Endothelial cell of umbilical vein (primary cell): ENCODE results near the gene KCNMA1.

Experiments used
- EZH2 ChIP-seq: IDR thresholded peaks from 2 replicates; pipeline ENCODE4 v1.6.1; 2012; ENCODE audit warnings: borderline replicate concordance, low read depth, mild to moderate bottlenecking, moderate library complexity, low read length, inconsistent platforms; ENCODE audit not compliant: severe bottlenecking
- JUN ChIP-seq: IDR thresholded peaks from 2 replicates; pipeline ENCODE4 v1.6.1; 2011; ENCODE audit warnings: borderline replicate concordance, low read depth; ENCODE audit not compliant: insufficient read length, insufficient read depth
- MAX ChIP-seq: IDR thresholded peaks from 2 replicates; pipeline ENCODE4 v1.6.1; 2011; ENCODE audit not compliant: insufficient read depth, insufficient read length
- MYC ChIP-seq: IDR thresholded peaks from one replicate; pipeline ENCODE4 v1.6.1; 2011; ENCODE audit warnings: mild to moderate bottlenecking, low read depth, low read length
- POLR2A ChIP-seq: IDR thresholded peaks from 2 replicates; pipeline ENCODE4 v1.6.1; 2012; ENCODE audit warnings: low read depth, mild to moderate bottlenecking, control low read depth, low read length
- POLR2AphosphoS5 ChIP-seq: IDR thresholded peaks from 2 replicates; pipeline ENCODE4 v1.6.1; 2012; ENCODE audit warnings: low read depth, mild to moderate bottlenecking, control low read depth, low read length, moderate library complexity; ENCODE audit not compliant: insufficient read depth
- TF ChIP-seq, protein P1 (sequence below), 2 donors: IDR thresholded peaks; 1 replicate in 1 of 2; 2 replicates in 1 of 2; pipeline ENCODE4 v1.5.1; 2011; ENCODE audit warnings: low read length in 2 of 2, mild to moderate bottlenecking in 2 of 2, moderate library complexity in 2 of 2, control low read depth in 1 of 2, inconsistent platforms in 1 of 2, low read depth in 1 of 2; ENCODE audit not compliant: insufficient read depth in 1 of 2; ENCODE audit errors: extremely low read depth in 1 of 2

DNA sequence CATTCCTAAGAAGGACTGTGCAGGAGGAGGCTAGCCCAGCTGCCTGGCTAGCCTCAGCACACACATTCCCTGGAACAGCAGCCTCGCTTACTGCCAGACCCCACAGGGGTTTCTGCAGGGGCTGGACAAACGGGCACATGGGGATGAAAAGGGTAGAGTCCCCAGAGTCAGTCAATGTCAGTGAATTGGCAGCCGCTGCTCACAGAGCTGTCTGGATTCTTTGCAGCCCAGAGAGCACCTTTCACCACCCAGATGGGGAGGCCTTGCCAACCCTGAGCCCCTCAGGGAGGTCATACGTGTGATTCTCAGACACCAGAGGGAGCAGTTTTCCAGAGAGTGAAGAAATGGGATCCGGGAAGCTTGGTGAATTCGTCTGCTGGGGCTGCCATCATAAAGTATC lies 143.3 kb downstream of the KCNMA1 start:
- TF ChIP-seq MYC (no peak), POLR2AphosphoS5 (no peak), POLR2A (no peak), EZH2 (no peak), JUN (no peak), MAX (no peak)
- TF ChIP-seq, protein P1, sequence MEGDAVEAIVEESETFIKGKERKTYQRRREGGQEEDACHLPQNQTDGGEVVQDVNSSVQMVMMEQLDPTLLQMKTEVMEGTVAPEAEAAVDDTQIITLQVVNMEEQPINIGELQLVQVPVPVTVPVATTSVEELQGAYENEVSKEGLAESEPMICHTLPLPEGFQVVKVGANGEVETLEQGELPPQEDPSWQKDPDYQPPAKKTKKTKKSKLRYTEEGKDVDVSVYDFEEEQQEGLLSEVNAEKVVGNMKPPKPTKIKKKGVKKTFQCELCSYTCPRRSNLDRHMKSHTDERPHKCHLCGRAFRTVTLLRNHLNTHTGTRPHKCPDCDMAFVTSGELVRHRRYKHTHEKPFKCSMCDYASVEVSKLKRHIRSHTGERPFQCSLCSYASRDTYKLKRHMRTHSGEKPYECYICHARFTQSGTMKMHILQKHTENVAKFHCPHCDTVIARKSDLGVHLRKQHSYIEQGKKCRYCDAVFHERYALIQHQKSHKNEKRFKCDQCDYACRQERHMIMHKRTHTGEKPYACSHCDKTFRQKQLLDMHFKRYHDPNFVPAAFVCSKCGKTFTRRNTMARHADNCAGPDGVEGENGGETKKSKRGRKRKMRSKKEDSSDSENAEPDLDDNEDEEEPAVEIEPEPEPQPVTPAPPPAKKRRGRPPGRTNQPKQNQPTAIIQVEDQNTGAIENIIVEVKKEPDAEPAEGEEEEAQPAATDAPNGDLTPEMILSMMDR (IDR thresholded peaks at IDR 0.05; ENCODE audit: extremely low read depth in 1 of 2, insufficient read depth in 1 of 2, low read depth in 1 of 2, low read length in 2 of 2) = peak in 1 of 2 donors; percentile 9
